GM19468 (cell line): Measurements from ENCODE around the gene WDR3.
"Not testable (repeated sequence)": the region's sequence is repeated elsewhere in the genome, so short reads cannot be mapped to it uniquely, and the experiment has no call there.

Source experiments
- ATAC-seq: cut with Tn5 transposase; IDR thresholded peaks from one replicate; pipeline ENCODE4 v1.9.1; 2021; ENCODE audit warnings: mild to moderate bottlenecking, moderate library complexity, moderate number of reproducible peaks; ENCODE audit not compliant: unreplicated experiment; ENCODE audit errors: extremely low read depth

Gene WDR3

GRCh38 chr1:117929343-117930172 is at the start of gene WDR3, which contains the start of gene GDAP2:
WDR3 (plus strand) TSS chr1:117929739; CDS start chr1:117933320, 3,581 bp downstream.
GDAP2 (minus strand) TSS chr1:117929621; CDS start chr1:117920357, 9,264 bp downstream.
- peak; percentile 88 for ATAC-seq

- ATAC-seq = no peak
These were observed 45.9 kb upstream of the WDR3 start for GRCh38 chr1:117883616-117884015.

GRCh38 chr1:117886101-117886795 is 43.3 kb upstream of the WDR3 start:
- no peak for ATAC-seq

GRCh38 chr1:117890452-117890851 is 39.1 kb upstream of the WDR3 start:
- ATAC-seq = no peak

GRCh38 chr1:117892512-117892911 is 37.0 kb upstream of the WDR3 start:
- no peak for ATAC-seq

- no peak for ATAC-seq
These were observed 35.5 kb upstream of the WDR3 start for GRCh38 chr1:117894078-117894477.

GRCh38 chr1:117895482-117896114 is 33.9 kb upstream of the WDR3 start:
- no peak for ATAC-seq

GRCh38 chr1:117897551-117897950 is 32.0 kb upstream of the WDR3 start:
- no peak for ATAC-seq

- no peak for ATAC-seq
These were observed 29.7 kb upstream of the WDR3 start for GRCh38 chr1:117899801-117900200.

GRCh38 chr1:117902944-117903343 is 26.6 kb upstream of the WDR3 start:
- no peak for ATAC-seq

GRCh38 chr1:117904485-117904884 is 25.1 kb upstream of the WDR3 start:
- ATAC-seq = no peak

GRCh38 chr1:117905019-117905418 is 24.5 kb upstream of the WDR3 start:
- ATAC-seq = no peak

- ATAC-seq = no peak
These were observed 18.5 kb upstream of the WDR3 start for GRCh38 chr1:117911051-117911450.

- ATAC-seq = no peak
These were observed 10.2 kb upstream of the WDR3 start for GRCh38 chr1:117919376-117919775.

GRCh38 chr1:117921991-117922390 is 7.5 kb upstream of the WDR3 start:
- ATAC-seq = no peak

GRCh38 chr1:117922717-117923116 is 6.8 kb upstream of the WDR3 start:
- not testable (repeated sequence) for ATAC-seq

GRCh38 chr1:117925981-117926380 is 3.6 kb upstream of the WDR3 start:
- ATAC-seq = no peak

- ATAC-seq = peak; percentile 8
These were observed 627 bp upstream of the WDR3 start for GRCh38 chr1:117928881-117929342.

GRCh38 chr1:117930173-117930447 is 571 bp downstream of the WDR3 start:
- ATAC-seq = no peak

GRCh38 chr1:117930484-117930883 is 945 bp downstream of the WDR3 start:
- no peak for ATAC-seq

- no peak for ATAC-seq
These were observed 3.0 kb downstream of the WDR3 start for GRCh38 chr1:117932576-117932975.
